Measurements from ENCODE around the gene SMTNL1. TPM values are rescaled to one million over a fixed set of nuclear protein-coding genes. Genes with fewer than 3 reads are reported as not detected.

SMTNL1 gene
- total RNA-seq, 1 donor: not detected

DNA sequence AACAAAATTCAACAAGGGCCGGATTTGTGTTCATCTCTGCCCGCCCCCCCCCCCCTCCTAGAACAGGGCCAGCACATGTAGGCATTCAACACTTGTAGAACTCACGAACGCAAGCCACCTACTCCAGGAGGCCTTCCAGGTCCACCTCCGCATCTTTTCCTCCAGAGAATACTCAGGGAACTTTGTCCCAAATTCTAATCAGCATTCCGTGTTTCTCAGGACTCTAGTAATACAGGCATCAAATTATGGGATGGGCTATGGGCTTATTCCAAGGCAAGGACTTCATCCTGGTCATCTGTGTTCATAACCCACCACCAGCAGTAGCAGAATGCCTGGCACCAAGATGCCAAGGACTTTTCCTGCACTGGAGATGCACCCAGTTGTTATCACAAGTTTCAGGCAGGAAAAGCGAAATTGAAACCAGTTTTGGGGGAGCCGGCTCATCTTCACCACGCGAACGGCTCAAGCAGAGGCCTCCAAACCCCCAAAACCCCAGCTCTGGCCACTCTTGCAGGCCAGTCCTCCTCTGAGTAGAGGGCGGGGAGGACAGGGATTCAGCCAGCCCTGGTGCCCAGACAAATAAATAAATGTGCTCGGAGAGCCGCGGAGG is 29.6 kb downstream of the SMTNL1 start:
- H3K4me3 ChIP-seq (ENCODE audit: low read depth, low read length): peak overlapping the region; percentile 91
- TF ChIP-seq, protein P1, sequence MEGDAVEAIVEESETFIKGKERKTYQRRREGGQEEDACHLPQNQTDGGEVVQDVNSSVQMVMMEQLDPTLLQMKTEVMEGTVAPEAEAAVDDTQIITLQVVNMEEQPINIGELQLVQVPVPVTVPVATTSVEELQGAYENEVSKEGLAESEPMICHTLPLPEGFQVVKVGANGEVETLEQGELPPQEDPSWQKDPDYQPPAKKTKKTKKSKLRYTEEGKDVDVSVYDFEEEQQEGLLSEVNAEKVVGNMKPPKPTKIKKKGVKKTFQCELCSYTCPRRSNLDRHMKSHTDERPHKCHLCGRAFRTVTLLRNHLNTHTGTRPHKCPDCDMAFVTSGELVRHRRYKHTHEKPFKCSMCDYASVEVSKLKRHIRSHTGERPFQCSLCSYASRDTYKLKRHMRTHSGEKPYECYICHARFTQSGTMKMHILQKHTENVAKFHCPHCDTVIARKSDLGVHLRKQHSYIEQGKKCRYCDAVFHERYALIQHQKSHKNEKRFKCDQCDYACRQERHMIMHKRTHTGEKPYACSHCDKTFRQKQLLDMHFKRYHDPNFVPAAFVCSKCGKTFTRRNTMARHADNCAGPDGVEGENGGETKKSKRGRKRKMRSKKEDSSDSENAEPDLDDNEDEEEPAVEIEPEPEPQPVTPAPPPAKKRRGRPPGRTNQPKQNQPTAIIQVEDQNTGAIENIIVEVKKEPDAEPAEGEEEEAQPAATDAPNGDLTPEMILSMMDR (IDR thresholded peaks at IDR 0.05; ENCODE audit: insufficient read depth, low read depth, low read length): no peak
- DNase-seq (ENCODE audit: low read depth): peak; percentile 37

DNA sequence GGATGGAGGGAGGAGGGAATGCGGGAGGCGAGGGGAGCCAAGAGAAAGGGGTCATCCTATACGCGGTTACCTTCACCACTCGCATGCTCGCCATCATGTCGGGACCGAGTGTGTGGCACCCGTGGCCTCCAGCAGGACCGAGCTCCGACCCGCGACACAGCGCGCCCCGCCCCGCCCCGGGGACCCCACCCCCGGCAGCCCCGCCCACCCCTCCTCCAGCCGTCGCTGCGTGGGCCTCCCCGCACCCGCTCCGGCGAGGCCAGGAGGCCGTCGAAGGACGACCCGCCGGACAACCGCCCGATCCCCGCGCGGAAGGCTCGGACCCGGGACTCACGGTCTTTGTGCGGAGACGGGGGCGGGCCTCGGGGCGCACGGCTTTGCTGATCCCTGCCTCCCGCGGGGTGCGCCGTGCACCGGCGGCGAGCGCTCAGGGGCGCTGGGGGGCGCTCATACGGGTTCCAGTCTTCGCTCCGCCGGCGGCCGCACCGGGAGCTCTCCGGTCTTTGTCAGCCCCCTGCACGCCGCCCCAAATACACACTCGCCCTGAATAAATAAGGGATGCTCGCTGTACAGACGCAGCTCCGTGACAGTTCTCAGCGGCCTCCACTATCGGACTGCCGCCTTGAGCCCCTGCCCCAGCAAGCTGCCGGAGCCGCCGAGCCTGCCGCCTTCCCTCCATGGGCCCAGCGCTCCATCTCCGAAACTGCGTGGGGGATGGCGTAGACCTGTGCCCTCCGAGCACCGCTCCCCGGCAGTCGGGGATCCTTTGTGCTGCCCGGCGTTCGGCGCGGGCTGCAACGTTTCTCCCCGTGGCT is 30.3 kb downstream of the SMTNL1 start, which contains the start of gene UBE2L6:
Gene UBE2L6 (minus strand): TSS at position 158 of the 815 bp plus-strand sequence. CDS start 61 bp downstream, at position 97.
- TF ChIP-seq, protein P1 (IDR thresholded peaks at IDR 0.05; ENCODE audit: insufficient read depth, low read depth, low read length): no peak
- peak within 1 kb of the TSS; percentile 91 for H3K4me3 ChIP-seq (ENCODE audit: low read depth, low read length)
- DNase-seq (ENCODE audit: low read depth): peak; percentile 29

DNA sequence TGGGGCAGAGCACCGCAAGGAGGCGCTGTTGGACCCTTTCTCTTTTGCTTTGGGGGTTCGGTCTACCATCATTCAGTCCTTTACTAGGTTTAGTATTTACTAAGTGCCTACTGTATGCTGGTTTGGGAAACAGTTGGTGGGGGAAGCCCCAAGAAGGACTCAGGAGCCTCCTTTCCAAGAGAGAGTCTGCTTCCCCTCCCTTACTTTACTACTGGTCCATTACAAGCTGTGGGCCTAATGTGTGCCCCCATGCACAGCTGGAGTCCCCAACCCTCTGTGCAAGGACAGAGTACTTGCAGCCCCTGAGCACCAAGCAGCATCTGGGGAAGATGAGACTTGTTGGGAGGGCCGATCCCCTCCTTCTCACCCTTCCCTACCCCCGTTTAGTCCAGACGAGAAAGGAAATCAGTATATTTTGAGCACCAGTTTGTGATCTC is 31.0 kb downstream of the SMTNL1 start:
- TF ChIP-seq, protein P1 (IDR thresholded peaks at IDR 0.05; ENCODE audit: insufficient read depth, low read depth, low read length): peak; percentile 91
- H3K4me3 ChIP-seq (ENCODE audit: low read depth, low read length): peak overlapping the region; percentile 91
- peak; percentile 78 for DNase-seq (ENCODE audit: low read depth)

DNA sequence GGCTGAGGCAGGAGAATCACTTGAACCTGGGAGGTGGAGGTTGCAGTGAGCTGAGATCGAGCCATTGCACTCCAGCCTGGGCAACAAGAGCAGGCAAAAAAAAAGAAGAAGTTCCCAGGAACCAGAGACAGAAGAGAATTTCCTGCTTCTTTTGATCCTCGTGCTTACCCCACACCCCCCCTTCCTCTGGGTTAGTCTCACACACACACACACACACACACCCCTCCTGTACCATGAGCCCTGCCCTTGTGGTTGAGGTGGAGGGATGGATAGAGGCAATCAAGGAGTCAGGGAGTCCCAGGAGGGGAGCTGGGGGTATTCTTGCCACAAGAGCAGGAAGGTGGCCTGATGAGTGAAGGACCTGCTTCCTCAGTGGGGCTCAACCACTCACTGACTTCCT is 34.2 kb downstream of the SMTNL1 start:
- DNase-seq (ENCODE audit: low read depth): no peak
- TF ChIP-seq, protein P1 (IDR thresholded peaks at IDR 0.05; ENCODE audit: insufficient read depth, low read depth, low read length): no peak
- H3K4me3 ChIP-seq (ENCODE audit: low read depth, low read length): no peak overlapping the region

DNA sequence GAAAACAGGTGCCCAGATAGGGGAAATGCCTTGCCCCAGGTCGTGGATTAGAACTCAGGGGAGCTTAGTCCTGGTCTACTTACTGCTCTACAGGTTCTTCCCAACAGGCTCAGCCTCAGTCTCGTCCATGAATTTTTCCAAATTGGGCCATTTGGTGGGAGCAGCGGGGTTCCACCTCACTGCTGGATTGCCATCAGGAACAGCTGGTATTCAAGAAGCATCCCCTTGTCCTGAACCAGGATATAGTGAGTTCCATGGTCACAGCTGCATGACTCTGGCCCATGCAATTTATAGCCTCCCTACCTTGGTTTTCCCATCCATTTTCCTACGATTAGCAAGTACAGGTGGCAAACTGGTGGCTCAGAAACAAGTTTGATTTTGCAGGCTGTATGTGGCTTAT is 36.7 kb downstream of the SMTNL1 start:
- TF ChIP-seq, protein P1 (IDR thresholded peaks at IDR 0.05; ENCODE audit: insufficient read depth, low read depth, low read length): no peak
- DNase-seq (ENCODE audit: low read depth): no peak
- H3K4me3 ChIP-seq (ENCODE audit: low read depth, low read length): no peak overlapping the region

DNA sequence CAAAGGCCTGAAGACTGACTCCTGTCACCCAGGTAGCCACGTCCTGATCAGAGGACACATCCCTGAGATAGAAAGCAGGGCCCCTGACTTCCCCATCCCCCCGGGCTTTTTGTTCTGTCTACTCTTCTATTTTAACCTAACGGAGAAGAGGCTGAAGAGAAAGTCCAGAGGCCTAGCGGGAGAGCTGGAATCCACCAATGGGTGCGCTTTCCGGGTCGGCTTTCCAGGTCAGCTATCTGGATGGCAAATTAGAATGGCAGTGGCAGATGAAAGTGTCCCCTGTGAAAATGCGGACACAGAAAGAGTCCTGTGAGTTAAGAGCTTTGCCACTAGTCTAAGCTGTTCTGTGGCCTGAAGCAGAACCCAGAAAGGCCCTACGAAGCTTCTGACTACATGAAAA is 46.9 kb downstream of the SMTNL1 start:
- DNase-seq (ENCODE audit: low read depth): no peak
- H3K4me3 ChIP-seq (ENCODE audit: low read depth, low read length): no peak overlapping the region
- TF ChIP-seq, protein P1 (IDR thresholded peaks at IDR 0.05; ENCODE audit: insufficient read depth, low read depth, low read length): no peak

All from fibroblast of villous mesenchyme (primary cell).